Hepatocyte (in vitro differentiated cells): ENCODE data around the gene PPP1R1C. TPM values are rescaled to one million over a fixed set of nuclear protein-coding genes. Genes with fewer than 3 reads are reported as not detected.

Experiments
- DNase-seq: peaks from one replicate; pipeline ENCODE4 v3.0.0-alpha.2; 2016; ENCODE audit warnings: low spot score
- H2AFZ ChIP-seq: fragments of 200-600 bp; sonication (generic); 2 replicates; pipeline ENCODE4 v1.6.0; 2016; ENCODE audit warnings: antibody characterized with exemption, mild to moderate bottlenecking
- H3K27ac ChIP-seq: fragments of 200-600 bp; sonication (generic); 2 replicates; pipeline ENCODE4 v1.5.1; 2016; ENCODE audit warnings: mild to moderate bottlenecking
- H3K27me3 ChIP-seq: fragments of 200-600 bp; sonication (generic); 2 replicates; pipeline ENCODE4 v1.6.1; 2016
- H3K36me3 ChIP-seq: fragments of 200-600 bp; sonication (generic); replicated peaks from 2 replicates; pipeline ENCODE4 v1.5.1; 2016; ENCODE audit warnings: low read depth; ENCODE audit not compliant: insufficient read depth
- H3K4me1 ChIP-seq: fragments of 200-600 bp; sonication (generic); 2 replicates; pipeline ENCODE4 v1.5.1; 2016; ENCODE audit warnings: mild to moderate bottlenecking, moderate library complexity; ENCODE audit not compliant: insufficient read depth
- H3K4me2 ChIP-seq: fragments of 200-600 bp; sonication (generic); 2 replicates; pipeline ENCODE4 v1.6.0; 2016
- H3K4me3 ChIP-seq: fragments of 200-600 bp; sonication (generic); 2 replicates; pipeline ENCODE4 v1.5.1; 2016; ENCODE audit warnings: mild to moderate bottlenecking
- H3K79me2 ChIP-seq: fragments of 200-600 bp; sonication (generic); 2 replicates; pipeline ENCODE4 v1.6.0; 2017; ENCODE audit warnings: mild to moderate bottlenecking
- H3K9me2 ChIP-seq: fragments of 200-600 bp; sonication (generic); replicated peaks from 2 replicates; pipeline ENCODE4 v1.6.0; 2017; ENCODE audit warnings: mild to moderate bottlenecking; ENCODE audit not compliant: insufficient read depth
- H3K9me3 ChIP-seq: fragments of 200-600 bp; sonication (generic); 2 replicates; pipeline ENCODE4 v1.5.1; 2016; ENCODE audit warnings: low read depth, mild to moderate bottlenecking
- H4K20me1 ChIP-seq: fragments of 200-600 bp; sonication (generic); 2 replicates; pipeline ENCODE4 v1.6.0; 2016; ENCODE audit warnings: mild to moderate bottlenecking; ENCODE audit not compliant: insufficient read depth, poor library complexity, severe bottlenecking
- CTCF ChIP-seq: fragments of 200-600 bp; sonication (generic); IDR thresholded peaks from 2 replicates; pipeline ENCODE4 v1.5.1; 2016; ENCODE audit warnings: antibody characterized with exemption, mild to moderate bottlenecking; ENCODE audit not compliant: poor library complexity
- EZH2 ChIP-seq: fragments of 200-600 bp; sonication (generic); IDR thresholded peaks from 2 replicates; pipeline ENCODE4 v1.6.1; 2016; ENCODE audit warnings: antibody characterized with exemption, mild to moderate bottlenecking, borderline replicate concordance
- EZH2phosphoT487 ChIP-seq: fragments of 200-600 bp; sonication (generic); IDR thresholded peaks from one replicate; pipeline ENCODE4 v1.6.1; 2018; ENCODE audit warnings: antibody characterized with exemption, mild to moderate bottlenecking, low read depth, moderate library complexity; ENCODE audit not compliant: unreplicated experiment, severe bottlenecking
- WGBS: methylation state at CpG from one replicate; pipeline ENCODE4 v1.1.6; 2016; ENCODE audit warnings: low lambda C conversion rate; ENCODE audit errors: missing lambda C conversion rate; 5-methylcytosine and 5-hydroxymethylcytosine counted together
- polyA plus RNA-seq: library from polyadenylated mRNA; unstranded; fragments of >200 nt; fragmentation: Nextera tagmentation; extraction: Ambion mirVana; gene quantifications from 2 replicates; pipeline ENCODE4 v1.2.1, GENCODE V29; 2016
- total RNA-seq: library from RNA; depleted of rRNA; stranded (reverse); fragments of >200 nt; gene quantifications from 2 replicates; pipeline ENCODE4 v1.2.3, GENCODE V29; 2014

PPP1R1C gene
- total and polyA plus RNA-seq, 2 experiments from 2014 or later, result 8.4 to 10.7 TPM

- Histone ChIP-seq H4K20me1 (no peaks in the 10 kb centered on the region), H3K4me3 (no peak overlapping the region), H3K27me3 (no peaks in the 10 kb centered on the region), H3K9me2 (no peaks in the 10 kb centered on the region), H3K27ac (peak overlapping the region; percentile 42), H3K79me2 (no peaks in the 10 kb centered on the region), H3K36me3 (no peaks in the 10 kb centered on the region), H3K9me3 (no peaks in the 10 kb centered on the region), H3K4me1 (no peaks in the 10 kb centered on the region), H3K4me2 (no peak overlapping the region), H2AFZ (no peak overlapping the region)
- TF ChIP-seq EZH2 (no peak), CTCF (no peak), EZH2phosphoT487 (no peak)
- peak; percentile 37 for DNase-seq
- 82% methylated on average over 3 of the region's 3 CpGs for WGBS
These were observed 178.2 kb downstream of the PPP1R1C start for GRCh38 chr2:182163878-182164277.

DNA sequence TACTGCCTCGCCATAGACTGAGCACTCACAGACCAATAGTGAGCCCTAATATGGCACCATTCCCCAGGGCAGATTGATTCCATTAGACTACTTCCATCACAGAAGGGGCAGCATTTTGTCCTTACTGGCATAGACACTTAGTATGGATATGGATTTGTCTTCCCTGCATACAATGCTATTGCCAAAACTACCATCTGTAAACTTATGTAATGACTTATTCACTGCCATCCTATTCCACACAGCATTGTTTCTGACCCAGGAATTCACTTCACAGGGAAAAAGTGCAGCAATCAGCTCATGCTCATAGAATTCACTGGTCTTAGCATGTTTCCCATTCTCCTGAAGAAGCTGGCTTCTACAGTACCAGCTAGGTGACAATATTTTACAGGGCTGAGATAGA lies 179.0 kb downstream of the PPP1R1C start:
- no peaks in the 10 kb centered on the region for H3K79me2 ChIP-seq
- no peak overlapping the region for H3K4me2 ChIP-seq
- no peaks in the 10 kb centered on the region for H3K9me2 ChIP-seq
- H2AFZ ChIP-seq, result no peak overlapping the region
- H3K27me3 ChIP-seq, result no peaks in the 10 kb centered on the region
- no peaks in the 10 kb centered on the region for H3K4me1 ChIP-seq
- WGBS, result 94% methylated on average over 1 of the region's 1 CpG
- H4K20me1 ChIP-seq, result no peaks in the 10 kb centered on the region
- no peak overlapping the region for H3K4me3 ChIP-seq
- H3K27ac ChIP-seq, result no peak overlapping the region
- no peaks in the 10 kb centered on the region for H3K36me3 ChIP-seq
- no peak for DNase-seq
- no peaks in the 10 kb centered on the region for H3K9me3 ChIP-seq
- no peak for TF ChIP-seq EZH2
- TF ChIP-seq CTCF, result no peak
- TF ChIP-seq EZH2phosphoT487, result no peak

- no peak for TF ChIP-seq EZH2phosphoT487
- H3K4me1 ChIP-seq, result no peaks in the 10 kb centered on the region
- H4K20me1 ChIP-seq, result no peaks in the 10 kb centered on the region
- no peak overlapping the region for H2AFZ ChIP-seq
- WGBS, result 93% methylated on average over 2 of the region's 2 CpGs
- H3K9me2 ChIP-seq, result no peaks in the 10 kb centered on the region
- H3K36me3 ChIP-seq, result no peaks in the 10 kb centered on the region
- H3K9me3 ChIP-seq, result no peaks in the 10 kb centered on the region
- H3K4me2 ChIP-seq, result no peak overlapping the region
- peak overlapping the region; percentile 26 for H3K27ac ChIP-seq
- H3K79me2 ChIP-seq, result no peaks in the 10 kb centered on the region
- H3K27me3 ChIP-seq, result no peaks in the 10 kb centered on the region
- no peak overlapping the region for H3K4me3 ChIP-seq
- no peak for DNase-seq
These were observed 179.5 kb downstream of the PPP1R1C start for GRCh38 chr2:182165202-182165601.

- DNase-seq, result peak; percentile 45
These were observed 180.8 kb downstream of the PPP1R1C start for GRCh38 chr2:182166406-182166805.

More at GRCh38 chr2:182166406-182166805, 180.8 kb downstream of the PPP1R1C start:
- no peak overlapping the region for H3K4me3 ChIP-seq
- TF ChIP-seq EZH2phosphoT487 (no peak), CTCF (no peak), EZH2 (no peak)
- 64% methylated on average over 2 of the region's 2 CpGs for WGBS
- H2AFZ ChIP-seq, result no peak overlapping the region
- no peaks in the 10 kb centered on the region for H3K36me3 ChIP-seq
- no peaks in the 10 kb centered on the region for H3K4me1 ChIP-seq
- H3K9me3 ChIP-seq, result no peaks in the 10 kb centered on the region
- no peaks in the 10 kb centered on the region for H3K79me2 ChIP-seq
- no peaks in the 10 kb centered on the region for H3K27me3 ChIP-seq
- no peaks in the 10 kb centered on the region for H3K9me2 ChIP-seq
- no peaks in the 10 kb centered on the region for H4K20me1 ChIP-seq
- H3K27ac ChIP-seq, result peak overlapping the region; percentile 26
- H3K4me2 ChIP-seq, result no peak overlapping the region
